K562 (cell line): ENCODE data around the gene S100P. TPM values are rescaled to one million over a fixed set of nuclear protein-coding genes. Genes with fewer than 3 reads are reported as not detected.

Experiments
- BRF1 ChIP-seq: IDR thresholded peaks from 3 replicates; pipeline ENCODE4 v1.6.1; 2011; ENCODE audit warnings: borderline replicate concordance, mild to moderate bottlenecking; ENCODE audit not compliant: insufficient read length; ENCODE audit errors: extremely low read depth
- EWSR1 ChIP-seq: fragments of 450-650 bp; IDR thresholded peaks from 2 replicates; pipeline ENCODE4 v1.6.1; 2018; ENCODE audit warnings: borderline replicate concordance, mild to moderate bottlenecking, low read depth, moderate library complexity; ENCODE audit not compliant: partially characterized antibody
- GTF2E2 ChIP-seq: fragments of 200-800 bp; sonication (Bioruptor generic); IDR thresholded peaks from 2 replicates; pipeline ENCODE4 v1.6.1; 2016; ENCODE audit warnings: missing genetic modification characterization, missing compliant biosample characterization
- KAT7 ChIP-seq: sonication (generic); formaldehyde crosslinking; IDR thresholded peaks from 2 replicates; pipeline ENCODE4 v1.8.0; 2022; ENCODE audit warnings: missing genetic modification reagents, mild to moderate bottlenecking, borderline replicate concordance
- MCM2 ChIP-seq: fragments of 450-650 bp; IDR thresholded peaks from 2 replicates; pipeline ENCODE4 v1.6.1; 2017; ENCODE audit warnings: low read depth, mild to moderate bottlenecking
- NR2C1 ChIP-seq, 2 experiments: fragments of 450-650 bp; IDR thresholded peaks; 2 replicates each; pipeline ENCODE4 v1.6.1; 2017; ENCODE audit warnings: mild to moderate bottlenecking in 2 of 2, antibody characterized with exemption in 1 of 2, inconsistent platforms in 1 of 2, missing compliant biosample characterization in 1 of 2, missing genetic modification characterization in 1 of 2
- POLR2AphosphoS5 ChIP-seq: IDR thresholded peaks from 2 replicates; pipeline ENCODE4 v1.6.1; 2011; ENCODE audit warnings: mild to moderate bottlenecking, low read depth, low read length, moderate library complexity; ENCODE audit not compliant: control insufficient read depth, insufficient read depth
- RBM15 ChIP-seq: fragments of 200-400 bp; formaldehyde crosslinking; IDR thresholded peaks from 2 replicates; pipeline ENCODE4 v1.6.1; 2018; ENCODE audit warnings: mild to moderate bottlenecking, low read length, moderate library complexity; ENCODE audit not compliant: insufficient read depth
- RBM39 ChIP-seq: fragments of 200-400 bp; formaldehyde crosslinking; optimal IDR thresholded peaks from 2 replicates; pipeline ENCODE3; 2018; ENCODE audit warnings: low read depth, low read length
- ZNF830 ChIP-seq: fragments of 250-450 bp; sonication (Bioruptor Pico); IDR thresholded peaks from 2 replicates; pipeline ENCODE4 v1.5.0; 2021; ENCODE audit warnings: mild to moderate bottlenecking
- polyA plus RNA-seq, 8 experiments: library from polyadenylated mRNA; depleted of rRNA in 4 of 8; stranded (reverse) in 5 of 8; unstranded in 3 of 8; fragments of >200 nt; fragmentation: Nextera tagmentation in 2 of 8; fragmentation: Illumina TruSeq in 1 of 8; extraction: Ambion mirVana in 2 of 8; extraction: Trizol in 1 of 8; gene quantifications; 2 replicates each; pipeline versions ENCODE4 v1.2.1 to v1.2.3, GENCODE V29; 2011 to 2014; ENCODE audit warnings: inconsistent platforms in 1 of 8, missing spikeins in 1 of 8
- total RNA-seq, 7 experiments: library from RNA; depleted of rRNA in 6 of 7; stranded (reverse); fragments of >200 nt in 6 of 7; fragmentation: Illumina TruSeq in 2 of 7; extraction: Trizol in 2 of 7; gene quantifications; 2 replicates each; pipeline versions ENCODE4 v1.2.1 to v1.2.3, GENCODE V29; 2011 to 2021; ENCODE audit warnings: low replicate concordance in 1 of 7
- TF ChIP-seq, protein P1 (sequence below): fragments of 450-650 bp; formaldehyde crosslinking; conservative IDR thresholded peaks from 2 replicates; pipeline ENCODE4 v1.4.0; 2022; ENCODE audit warnings: mild to moderate bottlenecking, missing genetic modification characterization
- TF ChIP-seq, protein P2 (sequence below), 2 experiments: IDR thresholded peaks; 2 replicates each; pipeline ENCODE4 v1.6.1; 2011; ENCODE audit warnings: borderline replicate concordance in 1 of 2, control low read depth in 1 of 2, low read depth in 1 of 2, low read length in 1 of 2, mild to moderate bottlenecking in 1 of 2, mixed read lengths in 1 of 2, moderate library complexity in 1 of 2; ENCODE audit not compliant: insufficient read depth in 1 of 2, insufficient read length in 1 of 2, poor library complexity in 1 of 2, severe bottlenecking in 1 of 2; ENCODE audit errors: extremely low read depth in 1 of 2
- TF ChIP-seq, protein P3 (sequence below): fragments of 250-450 bp; sonication (Bioruptor Pico); IDR thresholded peaks from 2 replicates; pipeline ENCODE4 v1.4.0; 2020
- TF ChIP-seq, protein P4 (sequence below), 2 experiments: fragments of 450-650 bp in 1 of 2; sonication (generic) in 1 of 2; formaldehyde crosslinking; conservative IDR thresholded peaks; 2 replicates each; pipeline versions ENCODE4 v1.4.0 to v1.8.1; 2020 to 2022; ENCODE audit warnings: mild to moderate bottlenecking in 1 of 2, missing genetic modification reagents in 1 of 2
- TF ChIP-seq, protein P5 (sequence below): fragments of 200-800 bp; sonication (Bioruptor generic); IDR thresholded peaks from 2 replicates; pipeline ENCODE4 v1.6.1; 2017; ENCODE audit warnings: missing genetic modification characterization, missing compliant biosample characterization

S100P gene
- total and polyA plus RNA-seq, 9 of the 15 experiments (the other 6 are each of a cell fraction or from before 2014, with no cell fraction given) = 4.1 to 23.8 (median 7.5) TPM

DNA sequence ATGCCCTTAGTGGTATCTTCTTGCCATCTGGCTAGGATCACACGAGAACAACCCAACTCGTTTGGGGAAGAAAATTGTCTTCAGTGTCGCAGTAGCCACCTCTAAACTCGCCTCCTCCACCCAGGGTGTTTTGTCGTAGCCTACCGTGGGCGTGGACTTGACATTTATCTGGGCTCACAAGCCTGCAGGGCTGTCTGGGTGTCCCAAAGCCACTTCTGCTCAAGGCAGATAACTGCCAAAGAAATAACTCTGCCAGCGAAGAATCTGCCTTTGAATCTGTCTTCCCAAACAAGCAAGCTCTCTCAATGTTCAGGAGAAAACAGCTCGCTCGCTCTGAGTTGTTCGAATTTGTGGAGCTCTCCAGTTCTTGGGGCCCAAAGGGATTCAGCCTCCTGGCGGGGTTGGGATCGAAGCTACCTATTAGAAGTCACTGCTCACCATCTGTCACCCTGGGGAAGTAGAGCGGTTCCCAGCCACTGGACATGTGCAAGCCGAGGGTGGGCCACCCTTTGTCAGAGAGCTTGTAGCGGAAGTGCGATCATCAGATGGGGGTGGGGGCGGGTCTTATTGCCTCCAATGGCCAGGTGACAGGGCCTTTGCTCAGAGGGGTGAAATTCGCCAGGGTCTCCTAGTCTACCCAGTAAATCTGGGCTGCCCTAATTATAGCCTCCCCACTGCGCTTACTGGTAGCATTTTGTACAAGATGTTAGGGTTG, 37.1 kb downstream of the S100P start (continued):
- no peak for TF ChIP-seq NR2C1 (IDR thresholded peaks at IDR 0.05)
- no peak for TF ChIP-seq NR2C1 (tag; IDR thresholded peaks at IDR 0.05)
- TF ChIP-seq RBM15 = no peak
- peak; percentile 50; the same call in 1 of the 2 replicates for TF ChIP-seq GTF2E2 (tag)
- TF ChIP-seq, protein P1, sequence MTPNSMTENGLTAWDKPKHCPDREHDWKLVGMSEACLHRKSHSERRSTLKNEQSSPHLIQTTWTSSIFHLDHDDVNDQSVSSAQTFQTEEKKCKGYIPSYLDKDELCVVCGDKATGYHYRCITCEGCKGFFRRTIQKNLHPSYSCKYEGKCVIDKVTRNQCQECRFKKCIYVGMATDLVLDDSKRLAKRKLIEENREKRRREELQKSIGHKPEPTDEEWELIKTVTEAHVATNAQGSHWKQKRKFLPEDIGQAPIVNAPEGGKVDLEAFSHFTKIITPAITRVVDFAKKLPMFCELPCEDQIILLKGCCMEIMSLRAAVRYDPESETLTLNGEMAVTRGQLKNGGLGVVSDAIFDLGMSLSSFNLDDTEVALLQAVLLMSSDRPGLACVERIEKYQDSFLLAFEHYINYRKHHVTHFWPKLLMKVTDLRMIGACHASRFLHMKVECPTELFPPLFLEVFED (CRISPR knock-in tag) = no peak
- TF ChIP-seq, protein P2, sequence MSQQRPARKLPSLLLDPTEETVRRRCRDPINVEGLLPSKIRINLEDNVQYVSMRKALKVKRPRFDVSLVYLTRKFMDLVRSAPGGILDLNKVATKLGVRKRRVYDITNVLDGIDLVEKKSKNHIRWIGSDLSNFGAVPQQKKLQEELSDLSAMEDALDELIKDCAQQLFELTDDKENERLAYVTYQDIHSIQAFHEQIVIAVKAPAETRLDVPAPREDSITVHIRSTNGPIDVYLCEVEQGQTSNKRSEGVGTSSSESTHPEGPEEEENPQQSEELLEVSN (IDR thresholded peaks at IDR 0.05; ENCODE audit: borderline replicate concordance in 1 of 2, extremely low read depth in 1 of 2, insufficient read depth in 1 of 2, insufficient read length in 1 of 2, low read depth in 1 of 2, low read length in 1 of 2, poor library complexity in 1 of 2, severe bottlenecking in 1 of 2) = peak in 1 of 2 experiments; percentile 80
- TF ChIP-seq EWSR1 = no peak
- no peak for TF ChIP-seq MCM2
- TF ChIP-seq, protein P3, sequence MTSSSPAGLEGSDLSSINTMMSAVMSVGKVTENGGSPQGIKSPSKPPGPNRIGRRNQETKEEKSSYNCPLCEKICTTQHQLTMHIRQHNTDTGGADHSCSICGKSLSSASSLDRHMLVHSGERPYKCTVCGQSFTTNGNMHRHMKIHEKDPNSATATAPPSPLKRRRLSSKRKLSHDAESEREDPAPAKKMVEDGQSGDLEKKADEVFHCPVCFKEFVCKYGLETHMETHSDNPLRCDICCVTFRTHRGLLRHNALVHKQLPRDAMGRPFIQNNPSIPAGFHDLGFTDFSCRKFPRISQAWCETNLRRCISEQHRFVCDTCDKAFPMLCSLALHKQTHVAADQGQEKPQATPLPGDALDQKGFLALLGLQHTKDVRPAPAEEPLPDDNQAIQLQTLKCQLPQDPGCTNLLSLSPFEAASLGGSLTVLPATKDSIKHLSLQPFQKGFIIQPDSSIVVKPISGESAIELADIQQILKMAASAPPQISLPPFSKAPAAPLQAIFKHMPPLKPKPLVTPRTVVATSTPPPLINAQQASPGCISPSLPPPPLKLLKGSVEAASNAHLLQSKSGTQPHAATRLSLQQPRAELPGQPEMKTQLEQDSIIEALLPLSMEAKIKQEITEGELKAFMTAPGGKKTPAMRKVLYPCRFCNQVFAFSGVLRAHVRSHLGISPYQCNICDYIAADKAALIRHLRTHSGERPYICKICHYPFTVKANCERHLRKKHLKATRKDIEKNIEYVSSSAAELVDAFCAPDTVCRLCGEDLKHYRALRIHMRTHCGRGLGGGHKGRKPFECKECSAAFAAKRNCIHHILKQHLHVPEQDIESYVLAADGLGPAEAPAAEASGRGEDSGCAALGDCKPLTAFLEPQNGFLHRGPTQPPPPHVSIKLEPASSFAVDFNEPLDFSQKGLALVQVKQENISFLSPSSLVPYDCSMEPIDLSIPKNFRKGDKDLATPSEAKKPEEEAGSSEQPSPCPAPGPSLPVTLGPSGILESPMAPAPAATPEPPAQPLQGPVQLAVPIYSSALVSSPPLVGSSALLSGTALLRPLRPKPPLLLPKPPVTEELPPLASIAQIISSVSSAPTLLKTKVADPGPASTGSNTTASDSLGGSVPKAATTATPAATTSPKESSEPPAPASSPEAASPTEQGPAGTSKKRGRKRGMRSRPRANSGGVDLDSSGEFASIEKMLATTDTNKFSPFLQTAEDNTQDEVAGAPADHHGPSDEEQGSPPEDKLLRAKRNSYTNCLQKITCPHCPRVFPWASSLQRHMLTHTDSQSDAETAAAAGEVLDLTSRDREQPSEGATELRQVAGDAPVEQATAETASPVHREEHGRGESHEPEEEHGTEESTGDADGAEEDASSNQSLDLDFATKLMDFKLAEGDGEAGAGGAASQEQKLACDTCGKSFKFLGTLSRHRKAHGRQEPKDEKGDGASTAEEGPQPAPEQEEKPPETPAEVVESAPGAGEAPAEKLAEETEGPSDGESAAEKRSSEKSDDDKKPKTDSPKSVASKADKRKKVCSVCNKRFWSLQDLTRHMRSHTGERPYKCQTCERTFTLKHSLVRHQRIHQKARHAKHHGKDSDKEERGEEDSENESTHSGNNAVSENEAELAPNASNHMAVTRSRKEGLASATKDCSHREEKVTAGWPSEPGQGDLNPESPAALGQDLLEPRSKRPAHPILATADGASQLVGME (CRISPR knock-in tag) = no peak
- TF ChIP-seq POLR2AphosphoS5 = peak; percentile 97
- TF ChIP-seq, protein P4, sequence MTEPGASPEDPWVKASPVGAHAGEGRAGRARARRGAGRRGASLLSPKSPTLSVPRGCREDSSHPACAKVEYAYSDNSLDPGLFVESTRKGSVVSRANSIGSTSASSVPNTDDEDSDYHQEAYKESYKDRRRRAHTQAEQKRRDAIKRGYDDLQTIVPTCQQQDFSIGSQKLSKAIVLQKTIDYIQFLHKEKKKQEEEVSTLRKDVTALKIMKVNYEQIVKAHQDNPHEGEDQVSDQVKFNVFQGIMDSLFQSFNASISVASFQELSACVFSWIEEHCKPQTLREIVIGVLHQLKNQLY (CRISPR knock-in tag; conservative IDR thresholded peaks at IDR 0.05) = no peak
- 0 out of 2 replicates have a peak, but pooled peaks have one; percentile 48 for TF ChIP-seq KAT7 (CRISPR knock-in tag)
- TF ChIP-seq, protein P5, sequence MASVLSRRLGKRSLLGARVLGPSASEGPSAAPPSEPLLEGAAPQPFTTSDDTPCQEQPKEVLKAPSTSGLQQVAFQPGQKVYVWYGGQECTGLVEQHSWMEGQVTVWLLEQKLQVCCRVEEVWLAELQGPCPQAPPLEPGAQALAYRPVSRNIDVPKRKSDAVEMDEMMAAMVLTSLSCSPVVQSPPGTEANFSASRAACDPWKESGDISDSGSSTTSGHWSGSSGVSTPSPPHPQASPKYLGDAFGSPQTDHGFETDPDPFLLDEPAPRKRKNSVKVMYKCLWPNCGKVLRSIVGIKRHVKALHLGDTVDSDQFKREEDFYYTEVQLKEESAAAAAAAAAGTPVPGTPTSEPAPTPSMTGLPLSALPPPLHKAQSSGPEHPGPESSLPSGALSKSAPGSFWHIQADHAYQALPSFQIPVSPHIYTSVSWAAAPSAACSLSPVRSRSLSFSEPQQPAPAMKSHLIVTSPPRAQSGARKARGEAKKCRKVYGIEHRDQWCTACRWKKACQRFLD (CRISPR knock-in tag) = peak; percentile 96
- no peak for TF ChIP-seq BRF1
- no peak for TF ChIP-seq ZNF830 (CRISPR knock-in tag)
- no peak for TF ChIP-seq RBM39
